ENCODE results near the gene UGT2B28.
"Not testable (repeated sequence)": the region's sequence is repeated elsewhere in the genome, so short reads cannot be mapped to it uniquely, and the experiment has no call there.

Gene UGT2B28

GRCh38 chr4:69343558-69344420, 63.5 kb downstream of the UGT2B28 start:
- DNase-seq, result not testable (repeated sequence)

All from activated CD8-positive, alpha-beta memory T cell treated with anti-CD3 and anti-CD28 coated beads, Interleukin-2, amount 50 U/mL, for 48 hours (primary cell).